ENCODE results near the gene AADAT. TPM values are rescaled to one million over a fixed set of nuclear protein-coding genes. Genes with fewer than 3 reads are reported as not detected.

Gene AADAT
- total and polyA plus RNA-seq, 2 of the 4 experiments (the other 2 are of a cell fraction) = 4.7 to 6.9 TPM

DNA sequence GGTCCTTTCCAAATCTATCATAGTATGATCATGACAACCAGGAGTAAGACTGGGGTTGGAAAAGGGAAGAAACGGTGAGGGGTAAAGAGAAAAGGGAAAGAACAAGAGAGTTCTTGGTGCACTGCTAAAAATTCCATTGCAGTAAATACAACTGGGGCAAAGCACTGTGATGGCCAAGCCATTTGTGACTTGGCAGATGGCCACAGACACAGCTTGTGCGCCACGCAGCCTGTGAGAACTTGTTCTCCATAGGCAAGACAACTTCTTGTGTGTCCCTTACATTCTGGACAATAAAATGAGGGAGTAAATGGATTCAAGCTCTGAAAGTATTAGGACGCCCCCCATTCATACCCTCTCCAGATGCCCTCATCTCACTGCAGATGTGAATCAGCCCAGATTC is 74.5 kb downstream of the AADAT start:
- H3K4me2 ChIP-seq (ENCODE audit: low read depth, low read length) = no peak overlapping the region
- WGBS, 2 experiments (ENCODE audit: extremely low coverage in 2 of 2, insufficient read length in 1 of 2) = no CpG with 5 or more reads among the region's 4 CpGs
- TF ChIP-seq RCOR1 (IDR thresholded peaks at IDR 0.05; ENCODE audit: insufficient replicate concordance, low read length) = no peak
- no peak for TF ChIP-seq MXI1 (IDR thresholded peaks at IDR 0.05; ENCODE audit: borderline replicate concordance, low read depth, low read length)
- TF ChIP-seq CHD1 (IDR thresholded peaks at IDR 0.05; ENCODE audit: low read depth, low read length) = no peak
- no peak for TF ChIP-seq NFE2L2 (IDR thresholded peaks at IDR 0.05; ENCODE audit: low read depth, low read length)
- TF ChIP-seq BHLHE40 (IDR thresholded peaks at IDR 0.05; ENCODE audit: low read depth, low read length) = no peak
- TF ChIP-seq MAZ (IDR thresholded peaks at IDR 0.05; ENCODE audit: borderline replicate concordance, low read depth, low read length) = no peak
- no peak for TF ChIP-seq SMC3 (IDR thresholded peaks at IDR 0.05; ENCODE audit: low read depth, low read length)
- in situ Hi-C loops (cut with MboI; ENCODE audit: low sequenced_read_pairs) (no loop called here), dilution Hi-C loops (cut with HindIII; ENCODE audit: low sequenced_read_pairs, unreplicated experiment) (no loop called here), intact Hi-C loops (cut with micrococcal nuclease) (no loop called here)
- no peak overlapping the region for H2BK15ac ChIP-seq (ENCODE audit: low read depth, low read length)
- no peak overlapping the region for H2BK5ac ChIP-seq (ENCODE audit: low read depth, low read length, poor library complexity, severe bottlenecking)
- H4K91ac ChIP-seq (ENCODE audit: insufficient read depth, low read depth, low read length) = no peak overlapping the region
- H3K14ac ChIP-seq (replicated peaks; ENCODE audit: low read depth, low read length) = no peak overlapping the region
- CTCF ChIA-PET = no interaction called here
- H3K27me3 ChIP-seq (ENCODE audit: control insufficient read depth, insufficient read depth, low read length) = 0 out of 2 replicates have a peak, but pooled peaks cover 1% of the 10 kb centered on the region
- H3K23ac ChIP-seq (ENCODE audit: low read depth, low read length) = no peak overlapping the region
- ATAC-seq (ENCODE audit: low read depth) (no peak), DNase-seq (no peak)
- BruUV-seq (replicated peaks) = no TSS peak
- POLR2A ChIA-PET (ENCODE audit: unreplicated experiment) = no interaction called here
- no peak overlapping the region for H3K56ac ChIP-seq (ENCODE audit: extremely low read depth, insufficient read depth, low read length)
- H3K4ac ChIP-seq (ENCODE audit: low read depth, low read length) = no peak overlapping the region
- H2BK20ac ChIP-seq (ENCODE audit: low read depth, low read length) = no peak overlapping the region
- H3K9ac ChIP-seq (ENCODE audit: low read depth, low read length) = no peak overlapping the region
- no peaks in the 10 kb centered on the region for H3K79me1 ChIP-seq (ENCODE audit: low read depth in 1 of 2, low read length in 2 of 2)
- no peaks in the 10 kb centered on the region for H3K9me1 ChIP-seq (ENCODE audit: insufficient read depth, low read length)
- H3K36me3 ChIP-seq (ENCODE audit: control insufficient read depth, insufficient read depth, low read length) = no peaks in the 10 kb centered on the region
- no peak overlapping the region for H2AK9ac ChIP-seq (replicated peaks; ENCODE audit: low read depth, low read length, poor library complexity)
- H3K4me1 ChIP-seq (ENCODE audit: control insufficient read depth, insufficient read depth, low read length) = no peaks in the 10 kb centered on the region
- no peak overlapping the region for H2BK120ac ChIP-seq (ENCODE audit: low read depth, low read length)
- H2AK5ac ChIP-seq (ENCODE audit: low read depth, low read length) = no peak overlapping the region
- no peak overlapping the region for H2AFZ ChIP-seq (replicated peaks; ENCODE audit: low read length, poor library complexity)
- H4K20me1 ChIP-seq (ENCODE audit: insufficient read depth, low read length) = no peaks in the 10 kb centered on the region
- no peak overlapping the region for H3K27ac ChIP-seq (ENCODE audit: insufficient read depth, low read length)
- no peak overlapping the region for H4K5ac ChIP-seq (ENCODE audit: low read depth, low read length)
- no peak overlapping the region for H3K18ac ChIP-seq (ENCODE audit: low read depth, low read length)
- H3K4me3 ChIP-seq (ENCODE audit: insufficient read depth, low read depth, low read length) = no peak overlapping the region
- no peak overlapping the region for H4K8ac ChIP-seq (ENCODE audit: low read depth in 2 of 2, low read length in 2 of 2)
- H3K9me3 ChIP-seq (ENCODE audit: control insufficient read depth, insufficient read depth, low read length) = no peaks in the 10 kb centered on the region

Data from IMR-90 (cell line).